Endometrial microvascular endothelial cells (primary cell): ENCODE results near the gene SLC35E3. TPM values are rescaled to one million over a fixed set of nuclear protein-coding genes. Genes with fewer than 3 reads are reported as not detected.

Experiments
- in situ Hi-C: cut with HindIII; loops from 2 replicates; pipeline ENCODE4 v1.10.0; 2017; ENCODE audit warnings: low sequenced_read_pairs, low pct_unique_long_range_greater_than_20kb; ENCODE audit errors: inconsistent ontology term
- total RNA-seq: library from RNA; depleted of rRNA; stranded (reverse); fragments of >200 nt; gene quantifications from one replicate; pipeline ENCODE4 v1.2.3, GENCODE V29; 2015; ENCODE audit errors: inconsistent ontology term

Gene SLC35E3
- total RNA-seq, 1 donor from 2014 or later = 1.2 TPM

DNA sequence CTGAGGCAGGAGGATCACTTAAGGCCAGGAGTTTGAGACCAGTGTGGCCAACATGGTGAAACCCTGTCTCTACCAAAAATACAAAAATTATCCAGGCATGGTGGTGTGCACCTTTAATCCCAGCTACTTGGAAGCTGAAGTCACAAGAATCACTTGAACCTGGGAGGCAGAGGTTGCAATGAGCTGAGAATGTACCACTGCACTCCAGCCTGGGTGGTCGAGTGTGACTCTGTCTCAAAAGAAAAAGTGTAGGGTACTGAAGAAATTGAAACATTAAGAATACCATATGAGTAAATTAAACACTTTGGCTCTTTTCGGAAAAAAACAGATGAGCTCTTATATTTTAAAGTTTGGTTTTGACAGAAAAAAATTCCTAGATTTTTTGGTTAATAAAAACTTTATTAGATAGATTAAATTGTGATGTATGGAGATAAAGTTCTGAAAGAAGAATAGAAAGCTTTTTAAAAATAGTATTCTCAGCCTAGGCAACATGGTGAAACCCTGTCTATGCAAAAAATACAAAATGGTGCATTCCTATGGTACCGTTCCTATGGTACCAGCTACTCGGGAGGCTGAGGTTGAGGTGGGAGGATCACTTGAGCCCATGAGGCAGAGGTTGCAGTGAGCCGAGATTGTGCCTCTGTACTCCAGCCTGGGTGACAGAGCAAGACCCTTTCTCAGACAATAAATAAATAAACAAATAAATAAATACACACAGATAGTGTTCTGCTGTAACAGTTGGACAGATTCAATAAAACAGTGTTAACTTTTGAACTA lies 82.1 kb downstream of the SLC35E3 start:
- in situ Hi-C loops = no loop called here

DNA sequence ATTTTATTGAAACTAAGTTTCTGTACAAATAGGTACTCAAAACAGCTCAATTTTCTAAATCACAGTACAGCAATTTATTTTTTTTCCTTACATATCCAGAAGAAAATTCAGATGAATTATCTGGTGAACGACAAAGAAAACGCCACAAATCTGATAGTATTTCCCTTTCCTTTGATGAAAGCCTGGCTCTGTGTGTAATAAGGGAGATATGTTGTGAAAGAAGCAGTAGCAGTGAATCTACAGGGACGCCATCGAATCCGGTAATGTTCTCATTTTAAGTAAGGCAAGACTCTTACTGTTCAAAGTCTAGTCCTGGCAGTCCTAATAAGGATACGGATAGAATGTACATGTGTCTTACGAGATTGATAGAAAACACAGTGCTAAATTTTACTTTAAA lies 82.7 kb downstream of the SLC35E3 start:
- in situ Hi-C loops = no loop called here

Other genes starting within 250 kb of the SLC35E3 start
- 239 TPM for gene RAP1B, start 135.3 kb upstream of the SLC35E3 start, total RNA-seq
- gene NUP107, start 59.2 kb upstream of the SLC35E3 start, total RNA-seq = 65.0 TPM
- gene MDM2, start 62.0 kb downstream of the SLC35E3 start, total RNA-seq = 165 TPM
- 4.6 TPM for gene CPM, start 187.0 kb downstream of the SLC35E3 start, total RNA-seq